HG02678 (cell line): ENCODE measurements around the gene ITIH2.
A peak's percentile ranks its signal among the peaks of the same experiment; 100 is the strongest.
"Not testable (repeated sequence)": the region's sequence is repeated elsewhere in the genome, so short reads cannot be mapped to it uniquely, and the experiment has no call there.

Experiments
- ATAC-seq: cut with Tn5 transposase; IDR thresholded peaks from one replicate; pipeline ENCODE4 v1.9.1; 2021; ENCODE audit warnings: mild to moderate bottlenecking, moderate library complexity; ENCODE audit not compliant: unreplicated experiment

ITIH2 gene

DNA sequence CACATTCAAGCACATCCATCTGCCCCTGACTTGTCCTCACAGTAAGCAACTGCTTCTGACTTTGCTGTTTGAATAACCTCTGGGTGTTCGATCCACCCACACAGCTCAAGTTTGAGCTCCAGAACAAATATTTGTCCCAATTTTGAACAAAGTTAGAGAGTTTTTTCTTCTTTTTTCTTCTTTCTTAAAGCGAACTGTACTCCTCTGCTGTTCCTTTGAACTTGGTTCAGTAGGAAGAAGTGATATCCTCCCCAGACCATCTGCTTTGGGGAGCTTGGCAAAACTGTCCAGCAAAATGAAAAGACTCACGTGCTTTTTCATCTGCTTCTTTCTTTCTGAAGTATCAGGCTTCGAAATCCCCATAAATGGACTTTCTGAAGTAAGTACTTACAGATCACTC, at the start of gene ITIH2:
ITIH2 (plus strand) TSS at position 177 of the 400 bp plus-strand sequence; CDS start at position 296, 119 bp downstream.
- no peak for ATAC-seq

GRCh38 chr10:7657079-7657478, 46.0 kb upstream of the ITIH2 start:
- ATAC-seq = not testable (repeated sequence)

- no peak for ATAC-seq
Measured at GRCh38 chr10:7657552-7657951, 45.6 kb upstream of the ITIH2 start.

GRCh38 chr10:7659560-7659959, 43.6 kb upstream of the ITIH2 start:
- ATAC-seq = no peak

- no peak for ATAC-seq
Measured at GRCh38 chr10:7662522-7662921, 40.6 kb upstream of the ITIH2 start.

GRCh38 chr10:7664707-7665106, 38.4 kb upstream of the ITIH2 start:
- no peak for ATAC-seq

DNA sequence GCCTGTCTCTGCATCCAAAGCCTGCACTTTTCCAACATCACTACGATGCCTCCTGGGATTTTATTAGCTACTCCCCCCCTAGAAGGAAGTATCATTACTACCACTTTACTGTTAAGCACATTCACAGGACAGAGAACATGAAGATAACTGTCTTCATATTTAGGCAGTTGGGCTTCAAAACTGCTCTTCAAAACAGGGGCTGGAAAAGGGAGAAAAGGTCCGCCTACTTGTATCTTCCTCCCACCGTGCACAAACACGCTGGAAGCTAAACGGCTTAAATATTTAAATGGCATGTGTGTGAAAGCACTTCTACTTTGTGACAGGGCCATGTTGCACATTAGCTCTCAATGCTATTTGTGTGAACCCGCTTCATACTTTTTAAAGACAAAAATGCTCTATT, 37.3 kb upstream of the ITIH2 start:
- no peak for ATAC-seq

GRCh38 chr10:7666253-7667023, 36.7 kb upstream of the ITIH2 start, which contains the start of gene ITIH5:
Gene ITIH5, minus strand, starts transcription at chr10:7666966. Its CDS starts 74 bp downstream, at chr10:7666892.
- no peak for ATAC-seq

DNA sequence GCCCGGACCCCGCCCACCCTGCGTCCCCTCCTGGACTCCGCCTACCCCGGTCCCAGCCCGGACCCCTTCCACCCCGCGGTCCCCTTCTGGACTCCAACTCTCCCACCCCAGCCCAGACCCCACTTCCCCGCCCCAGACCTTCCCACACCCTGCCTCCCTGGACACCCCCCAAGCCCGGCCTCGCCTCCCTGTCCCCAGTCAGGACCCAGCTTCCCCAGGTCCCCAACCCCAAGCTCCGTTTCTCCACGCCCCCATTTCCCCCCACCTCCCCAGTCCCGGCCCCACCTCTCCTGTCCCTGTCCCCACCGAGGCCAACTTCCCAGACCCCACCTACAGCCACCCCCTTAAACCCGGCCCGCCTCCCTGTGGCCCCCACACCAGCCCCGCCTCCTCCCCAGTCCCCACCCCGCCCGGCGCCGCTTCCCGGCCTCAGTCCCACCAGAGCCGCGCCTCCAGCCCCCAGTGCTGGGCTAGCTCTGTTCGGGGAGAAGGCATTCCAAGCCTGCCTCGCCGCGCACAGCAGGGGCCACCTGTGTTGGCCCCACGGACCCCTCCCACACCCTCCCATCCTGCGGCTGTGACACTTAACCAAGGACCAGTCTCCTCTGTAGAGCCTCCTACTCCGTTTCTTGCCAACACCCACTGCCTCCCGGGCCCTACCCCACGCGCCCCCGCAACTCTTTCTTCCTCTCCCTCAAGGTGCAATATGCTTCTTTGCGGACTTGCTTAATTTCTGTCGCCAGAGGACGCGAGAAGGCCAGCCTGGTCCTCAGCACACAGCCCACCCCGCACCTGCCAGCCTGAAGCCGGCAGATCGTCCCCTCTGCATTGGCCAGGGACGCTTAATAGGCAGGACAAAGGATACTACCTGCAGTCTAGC, 35.6 kb upstream of the ITIH2 start:
- no peak for ATAC-seq

- ATAC-seq = no peak
Measured at GRCh38 chr10:7670157-7670556, 33.0 kb upstream of the ITIH2 start.

DNA sequence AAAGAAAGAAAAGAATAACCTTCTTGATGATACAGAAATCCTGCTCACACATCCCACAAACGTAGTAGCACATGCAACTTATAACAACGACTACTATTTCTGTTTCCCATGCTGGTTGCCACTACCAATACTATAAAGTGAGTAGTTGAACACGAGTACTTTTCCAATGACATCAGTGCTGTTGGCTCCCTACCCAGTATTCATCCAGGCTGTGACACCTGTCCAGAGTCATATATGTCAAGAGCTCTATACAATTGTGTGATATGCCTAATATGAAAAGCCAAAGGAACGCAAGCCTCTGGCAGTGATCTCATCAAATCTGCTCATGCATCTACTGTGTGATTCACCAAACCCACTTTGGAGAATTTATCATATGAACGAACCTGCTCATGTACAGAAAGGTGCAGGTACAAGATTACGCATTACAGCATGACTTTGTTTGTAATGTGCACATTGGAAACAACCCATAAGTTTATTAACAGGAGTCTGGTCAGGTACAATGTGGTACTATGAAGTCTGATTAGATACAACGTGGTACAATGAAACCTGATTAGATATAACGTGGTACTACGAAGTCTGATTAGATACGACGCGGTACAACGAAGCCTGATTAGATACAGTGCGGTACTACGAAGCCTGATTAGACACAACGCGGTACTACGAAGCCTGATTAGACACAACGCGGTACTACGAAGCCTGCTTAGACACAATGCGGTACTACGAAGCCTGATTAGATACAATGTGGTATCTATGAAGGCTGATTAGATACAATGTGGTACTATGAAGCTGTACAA, 30.6 kb upstream of the ITIH2 start:
- no peak for ATAC-seq

DNA sequence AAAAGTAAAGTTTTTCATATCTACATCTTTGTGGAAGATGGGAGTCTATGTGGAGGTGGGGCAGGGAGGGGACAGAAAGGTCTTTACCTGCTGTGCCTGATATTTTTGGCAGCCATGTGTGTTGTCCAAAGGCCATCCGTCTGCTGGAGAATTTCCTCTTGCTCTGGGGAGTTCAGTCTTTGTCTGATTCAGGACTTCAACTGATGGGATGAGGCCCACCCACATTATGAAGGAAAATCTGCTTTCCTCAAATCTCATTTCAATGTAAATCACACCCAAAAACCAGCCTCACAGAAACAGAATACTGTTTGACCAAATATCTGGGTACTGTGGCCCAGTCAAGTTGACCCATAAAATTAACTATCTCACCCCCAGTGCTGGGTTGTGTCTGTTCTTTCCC, 23.9 kb upstream of the ITIH2 start:
- no peak for ATAC-seq

DNA sequence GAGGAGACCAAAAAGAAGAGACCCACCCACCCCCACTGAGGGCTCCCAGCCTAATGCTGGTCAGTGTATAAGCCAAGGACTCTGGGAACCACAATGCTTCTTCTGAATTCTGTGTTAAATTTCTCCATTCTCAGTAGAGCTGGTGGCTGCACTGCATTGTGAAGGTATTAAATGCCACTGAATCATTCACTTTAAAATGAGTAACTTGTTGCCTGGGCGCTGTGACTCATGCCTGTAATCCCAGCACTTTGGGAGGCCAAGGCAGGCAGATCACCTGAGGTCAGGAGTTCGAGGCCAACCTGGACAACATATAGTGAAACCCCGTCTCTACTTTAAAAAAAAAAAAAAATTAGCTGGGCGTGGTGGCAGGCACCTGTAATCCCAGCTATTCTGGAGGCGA, 23.0 kb upstream of the ITIH2 start:
- ATAC-seq = not testable (repeated sequence)

DNA sequence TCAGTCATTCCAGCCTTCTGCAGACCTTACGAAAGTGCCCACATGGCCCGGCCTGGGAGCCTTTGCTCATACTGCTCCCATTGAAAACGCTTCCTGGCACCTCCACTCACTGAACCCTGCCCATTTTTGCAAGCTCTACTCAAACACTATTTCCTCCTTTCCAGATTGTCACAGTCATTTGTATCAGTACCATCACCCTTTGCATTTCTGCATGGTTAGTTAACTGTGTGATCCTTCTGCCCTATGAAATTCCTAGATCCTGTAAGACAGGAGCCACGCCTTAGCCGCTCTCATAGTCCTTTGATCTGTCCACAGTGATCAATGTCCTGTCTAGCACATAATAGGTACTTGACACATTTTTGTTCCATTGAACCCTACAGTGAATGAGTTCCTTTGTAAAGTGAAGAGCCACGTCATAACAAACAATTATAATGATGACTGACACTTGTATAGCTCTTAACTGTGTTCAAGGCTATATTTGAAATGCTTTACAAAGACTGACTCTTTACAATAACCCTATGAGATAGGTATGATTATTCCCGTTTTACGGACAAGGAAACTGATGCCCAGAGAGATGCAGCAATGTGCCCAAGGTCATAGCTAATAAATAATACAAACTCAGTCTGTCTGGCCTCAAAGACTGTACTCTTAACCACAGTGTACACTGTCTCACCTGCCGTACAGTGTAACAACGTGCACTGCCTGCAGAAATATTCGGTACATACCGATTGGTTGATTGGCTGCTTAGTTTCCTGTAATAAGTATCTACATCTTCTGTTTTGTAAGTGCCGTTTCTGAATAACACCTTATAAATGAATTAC, 16.6 kb upstream of the ITIH2 start:
- ATAC-seq = no peak

DNA sequence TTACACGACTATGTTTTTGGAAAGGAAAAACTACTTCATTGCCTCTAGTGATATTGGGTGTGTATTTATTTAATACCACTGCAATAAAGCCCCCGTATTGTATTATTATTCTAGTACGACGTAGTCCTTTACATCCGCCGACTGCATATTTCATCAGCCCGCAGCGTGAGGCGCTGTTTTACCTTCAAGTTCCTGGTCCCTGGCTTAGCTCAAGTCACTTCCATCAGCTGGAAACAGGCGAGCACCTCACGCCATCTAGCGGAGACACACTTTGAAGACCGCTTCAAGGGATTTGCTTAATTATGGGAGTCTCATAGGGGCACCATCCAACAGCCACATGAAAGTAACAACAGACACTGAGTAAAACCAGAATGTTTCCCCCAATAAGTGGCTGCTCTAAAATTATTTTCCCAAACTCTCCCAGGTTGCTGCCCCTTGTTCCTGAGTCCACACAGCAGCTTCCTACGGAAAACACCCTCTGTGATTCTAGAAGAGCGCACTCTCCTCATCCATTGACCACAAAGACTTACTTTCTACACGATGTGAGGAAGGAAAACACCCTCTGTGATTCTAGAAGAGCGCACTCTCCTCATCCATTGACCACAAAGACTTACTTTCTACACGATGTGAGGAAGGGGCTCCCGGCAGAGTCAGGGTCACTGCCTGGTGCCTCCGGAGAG, 15.7 kb upstream of the ITIH2 start:
- ATAC-seq = peak; percentile 92

- ATAC-seq = no peak
Measured at GRCh38 chr10:7689591-7689990, 13.5 kb upstream of the ITIH2 start.

DNA sequence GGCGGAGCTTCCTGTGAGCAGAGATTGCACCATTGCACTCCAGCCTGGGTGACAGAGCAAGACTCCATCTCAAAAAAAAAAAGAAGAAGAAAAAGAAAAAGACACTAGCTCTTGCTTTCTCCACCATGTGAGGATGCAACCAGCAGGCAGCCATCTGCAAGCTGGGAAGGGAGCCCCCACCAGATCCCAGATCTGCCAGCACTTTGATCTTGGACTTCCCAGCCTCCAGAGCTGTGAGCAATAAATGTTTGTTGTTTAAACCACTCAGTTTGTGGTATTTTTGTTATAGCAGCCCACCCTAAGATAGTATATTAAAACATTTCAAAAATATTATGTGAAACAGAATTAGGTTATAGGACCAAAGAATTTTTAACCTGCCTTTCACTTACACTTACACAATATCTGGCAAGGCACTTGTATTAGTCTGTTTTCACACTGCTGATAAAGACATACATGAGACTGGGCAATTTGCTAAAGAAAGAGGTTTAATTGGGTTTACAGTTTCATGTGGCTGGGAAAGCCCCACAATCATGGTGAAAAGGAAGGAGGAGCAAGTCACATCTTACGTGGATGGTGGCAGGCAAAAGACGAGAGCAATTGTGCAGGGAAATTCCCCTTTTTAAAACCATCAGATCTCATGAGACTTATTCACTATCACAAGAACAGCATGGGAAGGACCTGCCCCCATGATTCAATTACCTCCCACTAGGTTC, 12.1 kb upstream of the ITIH2 start:
- ATAC-seq = not testable (repeated sequence)

GRCh38 chr10:7692368-7692767, 10.7 kb upstream of the ITIH2 start:
- not testable (repeated sequence) for ATAC-seq

DNA sequence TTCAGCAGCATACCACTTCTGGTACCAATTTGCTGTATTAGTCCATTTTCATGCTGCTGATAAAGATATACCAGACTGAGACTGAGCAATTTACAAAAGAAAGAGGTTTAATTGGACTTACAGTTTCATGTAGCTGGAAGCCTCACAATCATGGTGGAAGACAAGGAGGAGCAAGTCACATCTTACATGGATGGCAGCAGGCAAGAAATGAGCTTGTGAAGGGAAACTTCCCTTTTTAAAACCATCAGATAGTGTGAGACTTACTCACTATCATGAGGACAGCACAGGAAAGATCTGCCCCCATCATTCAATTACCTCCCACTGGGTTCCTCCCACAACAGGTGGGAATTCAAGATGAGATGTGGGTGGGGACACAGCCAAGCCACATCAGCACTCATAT, 9.9 kb upstream of the ITIH2 start:
- ATAC-seq = not testable (repeated sequence)
